HEK293 (cell line): ENCODE measurements around the gene DOCK3.
A peak's percentile ranks its signal among the peaks of the same experiment; 100 is the strongest.

ENCODE experiments used
- CTCF ChIP-seq: fragments of 450-650 bp; formaldehyde crosslinking; IDR thresholded peaks from 2 replicates; pipeline ENCODE4 v1.5.1; 2016; ENCODE audit warnings: missing biosample characterization, missing genetic modification characterization
- HIC1 ChIP-seq: fragments of 450-650 bp; formaldehyde crosslinking; IDR thresholded peaks from 2 replicates; pipeline ENCODE4 v1.5.1; 2016; ENCODE audit warnings: missing biosample characterization, missing genetic modification characterization
- PATZ1 ChIP-seq: fragments of 450-650 bp; formaldehyde crosslinking; IDR thresholded peaks from 2 replicates; pipeline ENCODE4 v1.5.1; 2016; ENCODE audit warnings: missing biosample characterization, missing genetic modification characterization
- PRDM4 ChIP-seq: fragments of 450-650 bp; formaldehyde crosslinking; IDR thresholded peaks from 2 replicates; pipeline ENCODE4 v1.5.1; 2017; ENCODE audit warnings: missing biosample characterization, missing genetic modification characterization
- RBAK ChIP-seq: fragments of 450-650 bp; formaldehyde crosslinking; IDR thresholded peaks from 2 replicates; pipeline ENCODE4 v1.5.1; 2016; ENCODE audit warnings: missing biosample characterization, missing genetic modification characterization
- SP2 ChIP-seq: fragments of 450-650 bp; formaldehyde crosslinking; IDR thresholded peaks from 2 replicates; pipeline ENCODE4 v1.5.1; 2016; ENCODE audit warnings: missing biosample characterization, missing genetic modification characterization
- SP7 ChIP-seq: fragments of 450-650 bp; formaldehyde crosslinking; IDR thresholded peaks from 2 replicates; pipeline ENCODE4 v1.5.1; 2016; ENCODE audit warnings: missing biosample characterization, missing genetic modification characterization
- YY2 ChIP-seq: fragments of 450-650 bp; formaldehyde crosslinking; IDR thresholded peaks from 2 replicates; pipeline ENCODE4 v1.5.1; 2016; ENCODE audit warnings: missing biosample characterization, missing genetic modification characterization
- ZBTB8A ChIP-seq: fragments of 450-650 bp; formaldehyde crosslinking; IDR thresholded peaks from 2 replicates; pipeline ENCODE4 v1.5.1; 2016; ENCODE audit warnings: missing biosample characterization, missing genetic modification characterization
- ZEB2 ChIP-seq: fragments of 450-650 bp; formaldehyde crosslinking; IDR thresholded peaks from 2 replicates; pipeline ENCODE4 v1.5.1; 2016; ENCODE audit warnings: missing biosample characterization, missing genetic modification characterization
- ZNF114 ChIP-seq: fragments of 450-650 bp; formaldehyde crosslinking; IDR thresholded peaks from 2 replicates; pipeline ENCODE4 v1.5.0; 2017; ENCODE audit warnings: missing biosample characterization, missing genetic modification characterization
- ZNF211 ChIP-seq: fragments of 450-650 bp; formaldehyde crosslinking; IDR thresholded peaks from 2 replicates; pipeline ENCODE4 v1.5.1; 2016; ENCODE audit warnings: low read depth, missing biosample characterization, missing genetic modification characterization
- ZNF24 ChIP-seq: fragments of 450-650 bp; formaldehyde crosslinking; IDR thresholded peaks from 2 replicates; pipeline ENCODE4 v1.5.1; 2016; ENCODE audit warnings: missing biosample characterization, missing genetic modification characterization
- ZNF26 ChIP-seq: fragments of 450-650 bp; formaldehyde crosslinking; IDR thresholded peaks from 2 replicates; pipeline ENCODE4 v1.5.1; 2016; ENCODE audit warnings: missing biosample characterization, missing genetic modification characterization
- ZNF292 ChIP-seq: fragments of 450-650 bp; formaldehyde crosslinking; IDR thresholded peaks from 2 replicates; pipeline ENCODE4 v1.5.1; 2016; ENCODE audit warnings: low read depth, missing biosample characterization, missing genetic modification characterization, borderline replicate concordance
- ZNF37A ChIP-seq: fragments of 450-650 bp; IDR thresholded peaks from 2 replicates; pipeline ENCODE4 v1.5.1; 2018; ENCODE audit warnings: missing biosample characterization, missing genetic modification characterization
- ZNF391 ChIP-seq: fragments of 450-650 bp; formaldehyde crosslinking; IDR thresholded peaks from 2 replicates; pipeline ENCODE4 v1.5.1; 2016; ENCODE audit warnings: low read depth, missing biosample characterization, missing genetic modification characterization, borderline replicate concordance
- ZNF394 ChIP-seq: fragments of 450-650 bp; formaldehyde crosslinking; IDR thresholded peaks from 2 replicates; pipeline ENCODE4 v1.5.1; 2016; ENCODE audit warnings: missing biosample characterization, missing genetic modification characterization, mild to moderate bottlenecking, moderate library complexity, borderline replicate concordance
- ZNF473 ChIP-seq: fragments of 450-650 bp; formaldehyde crosslinking; IDR thresholded peaks from 2 replicates; pipeline ENCODE4 v1.5.1; 2017; ENCODE audit warnings: missing biosample characterization, missing genetic modification characterization
- ZNF513 ChIP-seq: fragments of 450-650 bp; IDR thresholded peaks from 2 replicates; pipeline ENCODE4 v1.5.1; 2018; ENCODE audit warnings: missing biosample characterization, missing genetic modification characterization
- ZNF561 ChIP-seq: fragments of 450-650 bp; IDR thresholded peaks from 2 replicates; pipeline ENCODE4 v1.5.1; 2018; ENCODE audit warnings: missing biosample characterization, missing genetic modification characterization, borderline replicate concordance
- ZNF580 ChIP-seq: fragments of 450-650 bp; formaldehyde crosslinking; IDR thresholded peaks from 2 replicates; pipeline ENCODE4 v1.5.1; 2016; ENCODE audit warnings: missing biosample characterization, missing genetic modification characterization
- ZNF654 ChIP-seq: fragments of 450-650 bp; formaldehyde crosslinking; IDR thresholded peaks from 2 replicates; pipeline ENCODE4 v1.5.1; 2016; ENCODE audit warnings: low read depth, missing biosample characterization, missing genetic modification characterization
- ZSCAN18 ChIP-seq: fragments of 450-650 bp; formaldehyde crosslinking; IDR thresholded peaks from 2 replicates; pipeline ENCODE4 v1.5.1; 2016; ENCODE audit warnings: missing biosample characterization, missing genetic modification characterization
- ZSCAN23 ChIP-seq: fragments of 450-650 bp; formaldehyde crosslinking; IDR thresholded peaks from 2 replicates; pipeline ENCODE4 v1.5.1; 2016; ENCODE audit warnings: missing biosample characterization, missing genetic modification characterization
- ZSCAN30 ChIP-seq: fragments of 450-650 bp; IDR thresholded peaks from 2 replicates; pipeline ENCODE4 v1.5.1; 2018; ENCODE audit warnings: missing biosample characterization, mild to moderate bottlenecking, missing genetic modification characterization, moderate library complexity
- ZXDB ChIP-seq: fragments of 450-650 bp; formaldehyde crosslinking; IDR thresholded peaks from 2 replicates; pipeline ENCODE4 v1.5.1; 2016; ENCODE audit warnings: missing biosample characterization, missing genetic modification characterization

Gene DOCK3

GRCh38 chr3:51391075-51391565 is 716.4 kb downstream of the DOCK3 start, which contains the start of gene RBM15B (continued):
- TF ChIP-seq ZNF211 (tag by site-specific recombination) = no peak
- TF ChIP-seq HIC1 (tag by site-specific recombination) = peak; percentile 83
- TF ChIP-seq ZNF24 (tag by site-specific recombination) = peak; percentile 55; the same call in 1 of the 2 replicates
- peak; percentile 59; the same call in 1 of the 2 replicates for TF ChIP-seq ZSCAN30 (tag by site-specific recombination)
- no peak for TF ChIP-seq ZNF473 (tag by site-specific recombination)
- peak; percentile 32; the same call in 1 of the 2 replicates for TF ChIP-seq ZNF654 (tag by site-specific recombination)
- TF ChIP-seq ZNF394 (tag by site-specific recombination) = no peak
- no peak for TF ChIP-seq ZNF37A (tag by site-specific recombination)
- TF ChIP-seq ZNF513 (tag by site-specific recombination) = peak; percentile 14; the same call in 1 of the 2 replicates
- TF ChIP-seq RBAK (tag by site-specific recombination) = no peak
- TF ChIP-seq ZNF292 (tag by site-specific recombination) = no peak
- 0 out of 2 replicates have a peak, but pooled peaks have one; percentile 24 for TF ChIP-seq PATZ1 (tag by site-specific recombination)
- TF ChIP-seq ZNF114 (tag by site-specific recombination) = no peak
- peak; percentile 59; the same call in 1 of the 2 replicates for TF ChIP-seq ZXDB
- TF ChIP-seq YY2 (tag by site-specific recombination) = no peak
- TF ChIP-seq CTCF (tag by site-specific recombination) = peak; percentile 90
- peak; percentile 71 for TF ChIP-seq ZEB2 (tag by site-specific recombination)
- 0 out of 2 replicates have a peak, but pooled peaks have one; percentile 37 for TF ChIP-seq ZNF561 (tag by site-specific recombination)
- TF ChIP-seq PRDM4 (tag by site-specific recombination) = no peak
- peak; percentile 23; the same call in 1 of the 2 replicates for TF ChIP-seq SP7
- TF ChIP-seq SP2 (tag by site-specific recombination) = peak; percentile 48
- TF ChIP-seq ZNF391 = no peak
- TF ChIP-seq ZNF580 = no peak
- TF ChIP-seq ZSCAN18 (tag by site-specific recombination) = no peak
- TF ChIP-seq ZSCAN23 = no peak
- TF ChIP-seq ZNF26 (tag by site-specific recombination) = no peak
- TF ChIP-seq ZBTB8A = peak; percentile 46; the same call in 1 of the 2 replicates
